H1 (cell line): ENCODE results near the gene RPS3. TPM values are rescaled to one million over a fixed set of nuclear protein-coding genes. Genes with fewer than 3 reads are reported as not detected.

ENCODE experiments used
- ASH2L ChIP-seq: fragments of 200-600, 300-600 bp; sonication (generic); IDR thresholded peaks from one replicate; pipeline ENCODE4 v1.7.1; 2017; ENCODE audit warnings: low read length
- BCL11A ChIP-seq, 2 experiments: IDR thresholded peaks; one replicate each; pipeline ENCODE4 v1.6.1; 2011; ENCODE audit warnings: low read depth in 2 of 2, low read length in 2 of 2, mild to moderate bottlenecking in 2 of 2
- CEBPB ChIP-seq: IDR thresholded peaks from 2 replicates; pipeline ENCODE4 v1.6.1; 2012; ENCODE audit warnings: low read depth, low read length
- CHD2 ChIP-seq: IDR thresholded peaks from 2 replicates; pipeline ENCODE4 v1.6.1; 2012; ENCODE audit warnings: low read length, improper control_type of control experiment
- CREB1 ChIP-seq: IDR thresholded peaks from 2 replicates; pipeline ENCODE4 v1.6.1; 2012; ENCODE audit warnings: inconsistent platforms
- E2F6 ChIP-seq: IDR thresholded peaks from 2 replicates; pipeline ENCODE4 v1.6.1; 2012; ENCODE audit warnings: inconsistent platforms
- EGR1 ChIP-seq: IDR thresholded peaks from 2 replicates; pipeline ENCODE4 v1.6.1; 2011; ENCODE audit warnings: low read depth, low read length, borderline replicate concordance
- EP300 ChIP-seq, 2 experiments: IDR thresholded peaks; 1 replicate in 1 of 2; 2 replicates in 1 of 2; pipeline ENCODE4 v1.6.1; 2011 to 2012; ENCODE audit warnings: low read depth in 2 of 2, low read length in 2 of 2, mild to moderate bottlenecking in 2 of 2, borderline replicate concordance in 1 of 2, inconsistent platforms in 1 of 2, moderate library complexity in 1 of 2
- GTF2F1 ChIP-seq: IDR thresholded peaks from 2 replicates; pipeline ENCODE4 v1.6.1; 2012; ENCODE audit warnings: low read depth, low read length, improper control_type of control experiment, borderline replicate concordance
- HDAC6 ChIP-seq: IDR thresholded peaks from one replicate; pipeline ENCODE4 v1.7.1; 2012; ENCODE audit warnings: low read depth, mild to moderate bottlenecking, inconsistent platforms, low read length, moderate library complexity
- JUN ChIP-seq: IDR thresholded peaks from 2 replicates; pipeline ENCODE4 v1.6.1; 2011; ENCODE audit warnings: low read depth, mild to moderate bottlenecking, improper control_type of control experiment, low read length
- KDM4A ChIP-seq: IDR thresholded peaks from one replicate; pipeline ENCODE4 v1.7.1; 2012; ENCODE audit warnings: low read depth, mild to moderate bottlenecking, moderate library complexity, low read length, inconsistent platforms; ENCODE audit not compliant: severe bottlenecking
- MAFK ChIP-seq: IDR thresholded peaks from 2 replicates; pipeline ENCODE4 v1.6.1; 2012; ENCODE audit warnings: low read depth, mild to moderate bottlenecking, improper control_type of control experiment, low read length
- MAX ChIP-seq: IDR thresholded peaks from 2 replicates; pipeline ENCODE4 v1.6.1; 2012; ENCODE audit warnings: inconsistent platforms
- POU5F1 ChIP-seq: IDR thresholded peaks from 2 replicates; pipeline ENCODE4 v1.6.1; 2011; ENCODE audit warnings: low read depth, mild to moderate bottlenecking, low read length, moderate library complexity
- RAD21 ChIP-seq, 2 experiments: IDR thresholded peaks in 1 of 2; conservative IDR thresholded peaks in 1 of 2; 2 replicates each; pipeline ENCODE4 v1.6.1; 2011; ENCODE audit warnings: low read depth in 2 of 2, low read length in 2 of 2, improper control_type of control experiment in 1 of 2, inconsistent platforms in 1 of 2, mild to moderate bottlenecking in 1 of 2, moderate library complexity in 1 of 2
- RBBP5 ChIP-seq: IDR thresholded peaks from 2 replicates; pipeline ENCODE4 v1.7.1; 2012; ENCODE audit warnings: low read depth, mild to moderate bottlenecking, inconsistent platforms, low read length, moderate library complexity, borderline replicate concordance
- SIRT6 ChIP-seq: IDR thresholded peaks from one replicate; pipeline ENCODE4 v1.7.1; 2012; ENCODE audit warnings: low read length, inconsistent platforms
- SIX5 ChIP-seq: IDR thresholded peaks from 2 replicates; pipeline ENCODE4 v1.6.1; 2011; ENCODE audit warnings: mild to moderate bottlenecking, low read depth, low read length
- TAF7 ChIP-seq: optimal IDR thresholded peaks from 2 replicates; pipeline ENCODE3; 2011; ENCODE audit warnings: low read depth, mild to moderate bottlenecking, inconsistent platforms, low read length, moderate library complexity, borderline replicate concordance
- TBP ChIP-seq: IDR thresholded peaks from 2 replicates; pipeline ENCODE4 v1.6.1; 2011; ENCODE audit warnings: low read depth, low read length, improper control_type of control experiment
- TCF12 ChIP-seq: IDR thresholded peaks from 2 replicates; pipeline ENCODE4 v1.6.1; 2011; ENCODE audit warnings: low read depth, mild to moderate bottlenecking, low read length
- USF2 ChIP-seq: IDR thresholded peaks from 2 replicates; pipeline ENCODE4 v1.6.1; 2011; ENCODE audit warnings: low read length, improper control_type of control experiment
- polyA plus RNA-seq, 7 experiments: library from polyadenylated mRNA; depleted of rRNA in 3 of 7; stranded (reverse) in 5 of 7; unstranded in 2 of 7; fragments of >200 nt in 5 of 7; fragments of 200-250 nt in 2 of 7; gene quantifications; 1 replicate in 5 of 7; 2 replicates in 1 of 7; 4 replicates in 1 of 7; pipeline versions ENCODE4 v1.2.1 to v1.2.3, GENCODE V29; 2011 to 2013; ENCODE audit warnings: missing spikeins in 2 of 7, mixed read lengths in 2 of 7
- total RNA-seq: library from RNA; stranded (reverse); fragmentation: NEBNext Ultra II Directional; extraction: Animal tissue kit (Norgen Biotek cat#: 25700); gene quantifications from 2 replicates; pipeline ENCODE4 v1.2.1, GENCODE V29; 2021

RPS3 gene
- total and polyA plus RNA-seq, 2 of the 8 experiments (the other 6 are each of a cell fraction or from before 2014, with no cell fraction given), result 3,813 to 4,194 TPM

- TF ChIP-seq USF2 (no peak), MAX (peak; percentile 91), MAFK (no peak), GTF2F1 (peak; percentile 92), JUN (no peak), EP300 (IDR thresholded peaks at IDR 0.05; ENCODE audit: borderline replicate concordance in 1 of 2, low read depth in 2 of 2, low read length in 2 of 2) (no peak), TCF12 (no peak), TBP (peak; percentile 98), ASH2L (peak; percentile 67), SIX5 (peak; percentile 86), CHD2 (no peak), TAF7 (peak; percentile 100), POU5F1 (no peak), E2F6 (0 out of 2 replicates have a peak, but pooled peaks have one; percentile 43), KDM4A (peak; percentile 50), BCL11A (IDR thresholded peaks at IDR 0.05; ENCODE audit: low read depth in 2 of 2, low read length in 2 of 2) (no peak), RAD21 (IDR thresholded peaks at IDR 0.05 in 1 of 2, conservative IDR thresholded peaks at IDR 0.05 in 1 of 2; ENCODE audit: low read depth in 2 of 2, low read length in 2 of 2) (no peak), SIRT6 (no peak), CREB1 (peak; percentile 97), EGR1 (no peak), HDAC6 (no peak), CEBPB (no peak), RBBP5 (no peak)
Measured at GRCh38 chr11:75399344-75400145, at the start of gene RPS3 (continued).
